H1 (cell line): Measurements from ENCODE around the gene APOA4. TPM values are rescaled to one million over a fixed set of nuclear protein-coding genes. Genes with fewer than 3 reads are reported as not detected.

Source experiments
- HDAC6 ChIP-seq: IDR thresholded peaks from one replicate; pipeline ENCODE4 v1.7.1; 2012; ENCODE audit warnings: low read depth, mild to moderate bottlenecking, inconsistent platforms, low read length, moderate library complexity
- POLR2AphosphoS5 ChIP-seq: IDR thresholded peaks from 2 replicates; pipeline ENCODE4 v1.6.1; 2011; ENCODE audit warnings: low read depth, low read length
- RXRA ChIP-seq: IDR thresholded peaks from 2 replicates; pipeline ENCODE4 v1.6.1; 2011; ENCODE audit warnings: low read depth, mild to moderate bottlenecking, low read length, moderate library complexity; ENCODE audit not compliant: insufficient read depth
- SAP30 ChIP-seq: fragments of 300-600 bp; sonication (generic); IDR thresholded peaks from 2 replicates; pipeline ENCODE4 v1.7.1; 2012; ENCODE audit warnings: low read length, moderate library complexity, mild to moderate bottlenecking, inconsistent platforms; ENCODE audit not compliant: insufficient read depth, insufficient replicate concordance
- SIN3A ChIP-seq, 2 experiments: IDR thresholded peaks in 1 of 2; conservative IDR thresholded peaks in 1 of 2; 2 replicates each; pipeline ENCODE4 v1.6.1; 2011 to 2012; ENCODE audit warnings: low read length in 2 of 2, improper control_type of control experiment in 1 of 2, low read depth in 1 of 2, mild to moderate bottlenecking in 1 of 2
- ZNF274 ChIP-seq: IDR thresholded peaks from 2 replicates; pipeline ENCODE4 v1.7.0; 2012; ENCODE audit warnings: low read length, borderline replicate concordance; ENCODE audit errors: extremely low read depth
- polyA plus RNA-seq, 7 experiments: library from polyadenylated mRNA; depleted of rRNA in 3 of 7; stranded (reverse) in 5 of 7; unstranded in 2 of 7; fragments of >200 nt in 5 of 7; fragments of 200-250 nt in 2 of 7; gene quantifications; 1 replicate in 5 of 7; 2 replicates in 1 of 7; 4 replicates in 1 of 7; pipeline versions ENCODE4 v1.2.1 to v1.2.3, GENCODE V29; 2011 to 2013; ENCODE audit warnings: missing spikeins in 2 of 7, mixed read lengths in 2 of 7
- total RNA-seq: library from RNA; stranded (reverse); fragmentation: NEBNext Ultra II Directional; extraction: Animal tissue kit (Norgen Biotek cat#: 25700); gene quantifications from 2 replicates; pipeline ENCODE4 v1.2.1, GENCODE V29; 2021

The APOA4 gene
- total and polyA plus RNA-seq, 2 of the 8 experiments (the other 6 are each of a cell fraction or from before 2014, with no cell fraction given), result not detected

DNA sequence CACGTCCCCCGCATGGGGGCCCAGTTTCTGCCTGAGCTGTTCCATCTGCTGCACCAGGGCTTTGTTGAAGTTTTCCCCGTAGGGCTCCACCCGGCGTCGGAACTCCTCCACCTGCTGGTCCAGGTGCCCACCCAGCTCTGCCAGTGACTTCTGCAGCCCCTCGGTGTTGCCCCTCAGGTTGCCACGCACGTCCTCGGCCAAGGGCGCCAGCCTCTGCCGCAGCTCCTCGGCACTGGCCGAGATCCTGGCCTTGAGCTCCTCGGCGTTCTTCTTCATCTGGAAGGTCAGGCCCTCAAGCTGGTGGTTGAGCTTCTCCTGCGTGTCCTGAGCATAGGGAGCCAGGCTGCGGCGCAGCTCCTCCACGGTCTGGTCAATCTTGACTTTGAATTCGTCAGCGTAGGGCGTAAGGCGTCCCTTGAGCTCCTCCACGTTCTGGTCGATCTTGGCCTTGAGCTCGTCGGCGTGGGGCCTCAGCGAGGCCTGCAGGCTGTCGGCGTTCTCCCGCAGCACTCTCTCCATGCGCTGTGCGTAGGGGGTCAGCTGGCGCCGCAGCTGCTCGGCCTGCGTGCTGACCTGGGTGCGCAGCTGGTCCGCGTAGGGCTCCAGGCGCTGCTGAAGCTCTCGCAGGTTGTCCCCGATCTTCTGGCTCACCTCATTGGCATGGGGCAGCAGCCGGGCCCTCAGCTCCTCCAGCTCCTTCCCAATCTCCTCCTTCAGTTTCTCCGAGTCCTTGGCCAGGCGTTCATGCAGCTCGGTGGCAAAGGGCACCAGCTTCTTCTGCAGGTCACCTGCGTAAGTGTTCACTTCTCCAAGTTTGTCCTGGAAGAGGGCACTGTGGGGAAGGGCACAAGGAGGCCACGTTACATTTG lies 1.8 kb downstream of the APOA4 start (continued):
- TF ChIP-seq SAP30, result no peak
- no peak for TF ChIP-seq SIN3A (conservative IDR thresholded peaks at IDR 0.05 in 1 of 2, IDR thresholded peaks at IDR 0.05 in 1 of 2; ENCODE audit: low read depth in 1 of 2, low read length in 2 of 2)
- no peak for TF ChIP-seq POLR2AphosphoS5
- no peak for TF ChIP-seq ZNF274
- no peak for TF ChIP-seq HDAC6
- no peak for TF ChIP-seq RXRA
